Liver (tissue), 3 donors: ENCODE measurements around the gene ASIC2.

Experiments
- CTCF ChIP-seq: fragments of 150-350 bp; IDR thresholded peaks from 2 replicates; pipeline ENCODE4 v1.5.1; 2017; ENCODE audit warnings: improper control_type of control experiment, low read depth, low read length; ENCODE audit not compliant: missing input control
- RXRA ChIP-seq, 2 donors: IDR thresholded peaks; 2 replicates each; pipeline ENCODE4 v1.6.1; 2017 to 2018; ENCODE audit warnings: antibody characterized with exemption in 2 of 2, mild to moderate bottlenecking in 1 of 2
- donor health status: healthy.
- donor health status: healthy.

- no peak for TF ChIP-seq RXRA (IDR thresholded peaks at IDR 0.05)
- no peak for TF ChIP-seq CTCF
Measured at GRCh38 chr17:33183487-33184026, 109.5 kb downstream of the ASIC2 start.
